HEK293T (cell line): ENCODE measurements around the gene NUDT16L1.

ENCODE experiments used
- BHLHE40 ChIP-seq: fragments of 450-650 bp; IDR thresholded peaks from 2 replicates; pipeline ENCODE4 v1.6.1; 2016; ENCODE audit warnings: mild to moderate bottlenecking, moderate library complexity, borderline replicate concordance
- ELF4 ChIP-seq: fragments of 450-650 bp; IDR thresholded peaks from 2 replicates; pipeline ENCODE4 v1.6.1; 2017; ENCODE audit warnings: antibody characterized with exemption
- FOXK2 ChIP-seq: fragments of 450-650 bp; IDR thresholded peaks from 2 replicates; pipeline ENCODE4 v1.6.1; 2016; ENCODE audit warnings: mild to moderate bottlenecking
- FOXM1 ChIP-seq: fragments of 450-650 bp; IDR thresholded peaks from 2 replicates; pipeline ENCODE4 v1.6.1; 2017; ENCODE audit warnings: mild to moderate bottlenecking, borderline replicate concordance
- SP1 ChIP-seq: fragments of 450-650 bp; IDR thresholded peaks from 2 replicates; pipeline ENCODE4 v1.6.1; 2017
- SUZ12 ChIP-seq: fragments of 450-650 bp; IDR thresholded peaks from 2 replicates; pipeline ENCODE4 v1.6.1; 2016; ENCODE audit warnings: mild to moderate bottlenecking
- TARDBP ChIP-seq: fragments of 450-650 bp; IDR thresholded peaks from 2 replicates; pipeline ENCODE4 v1.6.1; 2016

DNA sequence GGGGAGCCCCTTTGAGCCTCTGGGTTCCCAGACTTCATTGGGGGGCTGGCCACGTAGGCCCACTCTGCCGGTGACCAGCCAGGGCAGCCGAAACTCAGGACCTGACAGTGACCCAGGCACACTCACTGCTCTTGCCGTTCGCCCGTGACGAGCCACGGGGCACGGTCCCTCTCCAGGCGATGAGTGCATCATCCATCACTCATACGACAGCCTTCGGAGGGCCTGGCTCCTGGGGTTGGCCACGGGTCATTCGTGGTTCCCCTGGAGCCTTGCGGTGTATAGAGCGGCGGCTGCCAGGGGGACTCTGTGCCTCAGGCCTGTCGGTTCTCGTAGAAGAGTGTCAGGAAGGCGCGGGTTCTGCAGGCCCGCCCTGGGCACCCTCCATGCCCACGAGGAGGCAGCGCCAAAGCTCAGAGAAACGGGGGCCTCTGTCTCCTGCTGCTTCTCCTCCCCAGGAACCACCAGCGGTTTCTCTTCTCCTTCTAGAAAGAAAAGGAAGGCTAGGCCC is 11.2 kb upstream of the NUDT16L1 start:
- TF ChIP-seq SP1 (no peak), TARDBP (no peak), BHLHE40 (no peak), ELF4 (no peak), FOXK2 (no peak), FOXM1 (no peak), SUZ12 (no peak)
